ENCODE data around the gene SAP25.
A peak's percentile ranks its signal among the peaks of the same experiment; 100 is the strongest.

Gene SAP25

DNA sequence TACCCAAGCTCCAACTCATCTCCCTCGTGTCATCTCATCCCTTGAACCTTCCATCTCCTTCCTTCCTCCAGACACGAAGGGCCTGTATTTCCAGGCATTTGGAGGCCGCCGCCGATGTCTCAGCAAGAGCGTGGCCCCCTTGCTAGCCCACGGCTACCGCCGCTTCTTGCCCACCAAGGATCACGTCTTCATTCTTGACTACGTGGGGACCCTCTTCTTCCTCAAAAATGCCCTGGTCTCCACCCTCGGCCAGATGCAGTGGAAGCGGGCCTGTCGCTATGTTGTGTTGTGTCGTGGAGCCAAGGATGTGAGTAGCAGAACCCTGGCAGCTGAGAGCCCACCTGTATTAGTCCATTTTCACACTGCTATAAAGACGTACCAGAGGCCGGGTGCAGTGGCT lies 17.9 kb upstream of the SAP25 start:
- no peak for DNase-seq

DNA sequence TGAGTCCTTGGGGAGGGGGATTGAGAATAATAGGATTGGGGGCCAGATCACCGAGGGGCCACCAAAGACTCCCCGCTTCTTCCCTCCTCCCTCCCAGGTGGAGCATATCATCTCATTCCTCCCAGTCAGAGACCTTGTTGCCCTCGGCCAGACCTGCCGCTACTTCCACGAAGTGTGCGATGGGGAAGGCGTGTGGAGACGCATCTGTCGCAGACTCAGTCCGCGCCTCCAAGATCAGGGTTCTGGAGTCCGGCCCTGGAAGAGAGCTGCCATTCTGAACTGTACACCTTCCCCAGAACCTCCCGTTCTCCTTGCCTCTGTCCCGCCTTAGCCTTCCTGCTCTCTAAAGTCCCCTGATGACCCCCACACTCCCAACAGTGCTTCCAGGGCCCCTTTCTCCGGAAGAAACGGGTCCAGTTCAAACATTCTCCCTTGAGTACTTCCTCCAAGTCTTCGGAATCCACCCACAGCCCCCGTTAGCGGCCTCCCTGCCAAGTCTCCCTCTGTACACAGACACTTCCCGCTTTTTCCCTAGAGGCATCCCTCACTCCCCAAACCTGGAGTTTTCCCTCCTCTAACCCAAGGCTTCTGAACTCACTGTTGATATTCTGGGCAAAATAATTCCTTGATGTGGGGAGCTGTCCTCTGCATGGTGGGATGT lies 16.5 kb upstream of the SAP25 start:
- DNase-seq, result no peak

DNA sequence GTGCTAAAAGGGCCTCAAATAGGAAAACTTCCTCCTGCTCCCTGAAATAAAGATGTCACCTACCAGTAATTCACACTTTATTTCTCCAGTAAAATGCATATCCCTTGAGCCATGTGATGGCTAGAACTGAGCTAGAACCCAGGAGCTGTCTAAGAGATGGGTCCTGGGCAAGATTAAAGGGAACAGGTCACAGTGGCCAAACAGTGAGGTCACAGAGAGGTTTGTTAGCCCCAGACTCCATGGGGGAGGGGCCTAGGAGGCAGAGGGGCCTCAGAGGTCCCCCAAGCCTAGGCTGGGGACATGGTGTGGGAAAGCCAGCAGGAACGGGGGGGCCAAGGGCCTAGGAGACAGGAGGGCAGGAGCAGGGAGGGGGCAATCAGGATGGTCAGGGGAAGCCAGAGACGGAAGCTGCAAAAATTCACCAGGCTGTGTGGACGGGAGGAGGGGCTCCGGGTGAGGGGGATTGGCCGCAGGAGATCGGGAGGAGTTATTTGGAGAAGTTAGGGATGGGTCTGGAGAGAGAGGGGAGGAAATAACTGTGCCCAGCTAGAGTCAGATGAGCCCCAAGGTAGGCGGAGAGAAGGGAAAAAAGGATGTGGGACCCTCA lies 15.7 kb upstream of the SAP25 start:
- no peak for DNase-seq

DNA sequence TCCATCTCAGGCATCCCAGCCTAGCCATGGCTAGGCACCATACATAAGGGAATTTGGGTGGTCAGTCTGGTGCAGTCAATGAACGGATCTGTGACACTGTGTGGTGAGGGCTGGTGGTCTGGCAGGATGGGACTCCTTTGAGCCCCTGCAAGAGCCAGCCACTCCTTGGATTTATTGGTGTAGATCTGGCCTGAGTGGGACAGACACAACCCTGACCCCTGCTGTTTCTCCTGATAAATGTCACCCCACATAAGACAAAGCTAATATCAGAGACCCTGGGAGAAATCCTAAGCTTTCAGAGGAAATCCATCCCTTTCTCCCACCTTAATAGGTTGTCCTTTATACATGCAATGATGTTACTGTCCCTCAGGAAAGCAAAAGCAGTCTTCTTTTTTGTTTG lies 14.7 kb upstream of the SAP25 start:
- DNase-seq, result peak in 1 of 2 experiments; percentile 42

DNA sequence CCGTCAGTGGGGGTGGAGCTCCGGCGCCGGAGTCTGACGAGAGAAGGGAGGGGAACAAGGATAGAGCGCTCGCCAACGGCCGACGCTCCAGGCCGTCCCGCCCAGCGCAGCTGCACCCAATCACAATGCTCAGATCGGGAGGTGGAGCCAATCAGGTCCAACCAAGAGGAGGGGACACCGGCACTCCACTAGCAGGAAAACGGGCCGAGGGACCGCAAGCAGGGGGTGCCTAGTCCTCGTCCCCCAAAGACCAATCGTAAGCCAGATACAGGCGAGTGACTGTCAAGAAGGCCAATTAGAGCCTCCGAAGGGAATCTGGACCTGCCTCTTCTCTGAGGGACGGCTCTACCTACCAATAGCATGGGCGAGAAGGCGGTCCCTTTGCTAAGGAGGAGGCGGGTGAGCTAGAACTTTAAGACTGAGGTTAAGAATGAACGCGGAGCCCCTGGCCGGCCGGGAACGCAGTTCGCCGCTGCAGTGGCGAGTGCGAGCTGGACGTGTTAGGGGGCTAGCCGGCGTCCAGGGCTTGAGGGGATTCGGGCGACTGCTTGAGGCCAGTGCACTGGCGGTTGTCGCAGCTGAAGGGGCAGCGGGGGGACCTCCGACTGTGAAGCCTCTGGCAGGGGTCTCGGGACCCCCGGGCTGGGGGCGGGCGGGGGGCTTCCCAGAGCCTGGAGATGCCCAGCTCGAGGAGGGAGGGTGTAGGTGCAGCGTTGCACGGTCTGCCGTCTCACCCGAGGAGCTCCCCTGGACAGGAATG lies 12.7 kb upstream of the SAP25 start, which contains the start of gene FBXO24:
FBXO24 (plus strand) TSS at position 63 of the 760 bp plus-strand sequence; CDS start at position 361, 298 bp downstream.
- DNase-seq, result peak; percentile 99

DNA sequence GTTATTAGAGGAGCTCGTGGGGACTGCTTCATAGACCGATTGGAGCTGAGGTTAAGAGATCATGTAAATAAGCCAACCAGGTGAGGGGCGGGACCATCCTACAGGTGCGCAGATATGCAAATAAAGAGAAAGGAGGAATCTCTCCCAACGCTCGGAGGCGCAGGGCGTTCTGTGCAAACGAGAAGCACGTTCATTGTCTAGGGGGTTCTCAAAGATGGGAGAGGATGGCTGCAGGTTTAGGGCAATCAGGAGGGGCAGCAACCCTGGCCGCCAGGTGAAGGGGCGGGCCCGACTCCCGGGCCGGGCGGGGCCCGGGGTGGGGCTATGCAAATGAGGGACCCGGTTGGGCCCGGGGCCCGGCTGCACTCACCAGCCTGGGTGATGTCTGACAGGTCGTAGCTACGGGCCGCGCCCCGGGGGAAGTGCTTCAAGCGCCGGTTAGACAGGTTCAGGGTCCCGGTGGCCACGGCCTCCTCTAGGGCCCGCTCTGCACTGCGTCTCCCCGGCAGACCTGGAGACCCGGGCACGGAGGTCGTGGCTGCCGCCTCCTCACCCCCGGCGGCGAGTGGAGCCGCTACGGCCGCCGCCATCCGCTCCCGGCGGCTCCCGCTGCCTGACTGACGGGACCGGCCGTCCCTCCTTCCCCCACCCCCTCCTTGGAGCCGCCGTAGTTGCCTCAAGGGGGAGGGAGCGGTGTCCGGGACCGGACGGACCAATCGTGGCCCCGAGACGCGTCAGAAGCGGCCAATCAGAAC lies 12.0 kb upstream of the SAP25 start, which contains the start of gene LRCH4:
LRCH4 (minus strand) TSS at position 619 of the 755 bp plus-strand sequence; CDS start at position 590, 29 bp downstream.
- DNase-seq, result peak in 1 of 2 experiments; percentile 36

DNA sequence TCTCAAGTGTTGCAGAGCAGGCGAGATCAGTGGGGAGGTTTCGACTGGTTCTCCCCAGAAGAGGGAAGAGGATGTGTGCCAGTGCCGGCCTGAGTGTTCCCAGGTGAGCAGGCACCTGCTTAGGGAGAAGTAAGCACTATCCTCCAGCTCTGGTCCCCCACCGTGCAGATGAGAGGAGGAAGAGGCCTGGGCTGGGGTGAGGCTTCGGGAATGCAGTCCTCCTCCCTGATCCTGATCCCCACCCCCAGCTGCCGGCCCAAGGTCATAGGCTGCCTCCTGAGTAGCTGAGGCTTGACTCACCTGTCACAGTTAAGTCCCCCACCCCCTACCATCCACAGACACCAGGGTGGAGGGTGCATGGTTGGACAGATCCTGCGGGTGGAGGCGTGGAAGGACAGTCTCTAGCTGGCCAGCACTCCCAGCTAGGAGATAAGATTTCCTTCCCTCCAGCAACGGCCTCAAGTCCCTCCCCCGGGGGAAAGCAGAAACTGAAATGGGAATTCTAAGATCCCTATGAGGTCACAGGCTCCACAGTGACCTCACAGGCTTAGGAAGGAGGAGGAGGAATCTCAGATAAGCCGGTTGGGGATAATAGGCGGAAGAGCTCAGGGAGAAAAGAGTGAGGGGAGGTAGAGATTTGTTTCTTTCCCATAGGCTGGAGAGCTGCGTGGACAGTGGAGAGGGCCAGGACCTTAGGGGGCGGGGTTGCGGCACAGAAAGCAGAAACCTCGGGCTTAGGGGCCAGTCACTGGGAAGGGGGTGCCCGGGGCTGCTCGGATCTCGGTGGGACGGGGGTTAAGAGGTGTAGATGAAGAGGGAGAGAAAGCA lies 11.2 kb upstream of the SAP25 start:
- DNase-seq, result peak in 1 of 2 experiments; percentile 20

DNA sequence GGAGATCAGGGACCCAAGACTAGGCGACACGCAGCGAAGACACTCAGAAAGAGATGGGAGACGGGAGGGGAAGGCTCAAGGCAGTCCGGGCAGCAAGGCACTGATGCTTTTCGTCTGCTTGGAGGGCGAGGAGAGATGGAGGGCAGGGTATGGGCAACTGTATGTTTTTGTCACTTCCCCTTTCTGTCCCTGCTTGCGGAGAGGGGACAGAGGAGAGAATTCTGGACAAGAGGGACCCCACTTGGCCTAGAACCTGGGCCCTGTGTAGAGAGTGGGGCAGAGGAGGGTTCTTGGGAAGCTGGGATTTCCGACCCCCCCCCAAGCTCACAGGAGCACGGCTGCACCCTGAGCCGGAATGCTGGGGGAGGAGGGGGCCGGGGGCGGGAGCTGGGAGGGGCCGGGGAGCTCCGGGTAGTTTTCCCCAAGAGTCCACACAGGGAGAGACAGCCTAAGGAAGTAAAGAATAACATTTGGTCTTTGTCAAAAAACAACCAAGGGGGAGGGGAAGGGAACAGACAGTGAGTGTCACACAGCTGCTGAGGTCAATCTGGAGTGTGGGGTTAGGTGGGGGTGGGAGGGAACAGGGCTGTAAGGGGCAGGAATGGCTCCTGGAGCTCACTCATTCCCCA lies 10.5 kb upstream of the SAP25 start:
- DNase-seq, result peak; percentile 16 to 43

DNA sequence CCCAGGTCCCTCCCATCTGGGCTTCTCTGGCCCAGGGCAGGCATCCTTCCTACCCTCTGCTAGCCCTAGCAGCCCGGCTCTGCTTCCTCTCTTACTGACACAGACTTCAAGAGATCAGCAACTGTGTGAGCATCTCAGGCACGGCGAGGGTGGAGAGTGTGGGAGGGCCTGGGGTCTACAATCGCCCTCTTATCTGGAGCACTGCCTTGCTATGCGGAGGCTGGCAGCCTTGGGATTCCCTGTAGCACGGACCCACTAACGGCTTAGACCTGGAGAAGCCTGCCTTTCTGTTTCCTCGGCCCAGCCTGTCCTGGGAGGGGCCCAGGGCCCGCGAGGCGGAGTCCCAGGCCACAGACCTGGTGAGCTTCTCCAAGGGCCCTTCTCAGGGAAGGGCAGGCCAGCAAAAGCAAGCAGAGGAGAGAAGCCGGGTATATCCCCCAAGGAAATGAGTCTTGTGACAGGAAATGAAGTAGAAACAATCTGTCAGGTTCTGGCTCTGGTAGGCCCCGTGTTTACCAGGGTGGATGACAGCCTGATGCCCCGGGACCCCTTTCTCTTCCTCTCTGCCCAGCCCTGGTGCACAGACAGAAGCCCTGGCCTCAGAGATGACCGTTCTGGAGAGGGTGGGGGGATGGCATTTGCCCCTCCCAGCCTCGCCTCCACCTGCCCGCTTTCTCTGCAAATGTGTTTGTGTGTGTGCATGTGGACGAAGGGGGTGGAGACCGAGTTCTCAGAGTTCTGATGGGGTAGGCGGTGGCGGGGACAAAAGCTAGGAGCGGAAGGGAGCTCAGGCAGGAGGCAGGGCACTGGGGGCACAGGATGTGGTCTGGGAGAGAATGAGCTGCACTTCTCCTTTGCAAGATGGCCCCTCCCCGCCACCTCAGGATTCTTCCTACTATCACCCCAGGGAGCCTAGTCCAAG lies 9.7 kb upstream of the SAP25 start:
- DNase-seq, result no peak

DNA sequence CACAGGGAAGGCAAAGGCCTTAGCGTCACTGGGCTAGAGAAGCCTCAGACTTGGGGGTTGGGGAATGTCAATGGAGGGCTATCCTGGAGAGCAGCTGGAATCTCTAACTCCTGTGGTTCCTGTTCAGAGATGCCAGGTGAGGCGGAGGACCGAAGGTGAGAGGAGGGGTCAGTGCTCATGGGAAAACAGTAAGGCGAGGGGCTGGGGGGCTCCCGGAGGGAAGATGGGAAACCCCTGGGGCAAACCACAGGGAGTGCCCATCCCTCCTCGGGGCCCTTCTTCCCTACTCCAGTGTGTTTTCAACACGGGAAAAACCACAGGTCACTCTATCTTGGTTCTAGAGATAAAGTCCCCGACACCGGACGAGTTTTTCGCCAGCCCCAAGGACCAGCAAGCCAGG lies 8.9 kb upstream of the SAP25 start:
- DNase-seq, result no peak

DNA sequence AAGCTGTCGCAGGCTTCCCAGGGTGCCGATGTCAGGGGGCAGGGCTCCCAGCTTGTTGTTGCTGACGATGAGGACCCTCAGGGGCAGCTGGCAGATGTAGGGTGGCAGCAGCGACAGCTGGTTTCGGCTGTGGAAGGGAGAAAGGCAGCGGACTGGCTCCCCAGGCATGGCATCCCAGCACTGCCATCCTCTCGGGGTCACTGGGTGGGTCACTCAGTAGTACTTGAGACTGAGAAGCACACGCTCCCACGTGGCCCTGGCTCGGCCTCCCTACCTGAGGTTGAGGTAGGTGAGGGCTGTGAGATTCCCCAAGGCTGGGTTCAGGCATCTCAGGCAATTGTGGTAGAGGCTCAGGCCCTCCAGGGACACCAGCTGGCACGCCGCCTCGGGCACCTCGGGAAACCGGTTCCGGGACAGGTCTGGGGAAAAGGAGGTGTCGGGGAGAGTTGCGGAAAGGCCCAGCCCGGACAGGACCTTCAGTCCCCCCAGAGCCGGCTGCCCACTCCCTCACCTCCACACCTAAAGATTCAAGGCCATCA lies 8.4 kb upstream of the SAP25 start:
- DNase-seq, result peak in 1 of 2 experiments; percentile 23

DNA sequence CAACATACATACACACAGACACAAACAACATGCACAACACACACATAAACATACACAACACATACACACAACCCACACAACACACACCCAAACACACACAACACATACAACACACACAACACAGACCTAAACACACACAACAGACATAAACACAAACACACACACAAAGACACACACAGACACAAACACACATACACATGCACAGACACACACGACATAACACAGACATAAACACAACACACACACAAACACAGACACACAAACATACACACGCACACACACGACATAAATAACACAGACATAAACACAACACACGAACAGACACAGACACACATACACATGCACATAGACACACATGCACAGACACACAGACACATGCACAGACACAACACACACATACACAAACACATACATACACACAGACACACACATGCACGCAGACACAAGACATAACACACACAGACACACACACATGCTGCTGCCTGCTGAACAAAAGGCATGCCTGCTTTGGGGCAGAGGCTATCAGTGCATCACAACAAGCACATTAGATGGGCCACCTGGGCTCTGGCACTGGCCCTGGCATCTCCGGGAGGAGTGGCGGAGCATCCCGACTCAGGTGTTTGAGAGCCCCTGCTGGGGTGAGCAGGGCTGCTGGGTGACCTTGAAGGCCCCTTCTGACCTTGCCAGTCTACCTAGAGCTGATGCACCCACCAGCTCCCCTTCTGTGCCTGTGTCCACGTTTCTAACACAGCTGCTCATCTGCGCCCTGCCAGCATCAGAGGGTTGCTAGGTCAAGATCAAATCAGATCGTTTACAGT lies 7.0 kb upstream of the SAP25 start:
- no peak for DNase-seq

DNA sequence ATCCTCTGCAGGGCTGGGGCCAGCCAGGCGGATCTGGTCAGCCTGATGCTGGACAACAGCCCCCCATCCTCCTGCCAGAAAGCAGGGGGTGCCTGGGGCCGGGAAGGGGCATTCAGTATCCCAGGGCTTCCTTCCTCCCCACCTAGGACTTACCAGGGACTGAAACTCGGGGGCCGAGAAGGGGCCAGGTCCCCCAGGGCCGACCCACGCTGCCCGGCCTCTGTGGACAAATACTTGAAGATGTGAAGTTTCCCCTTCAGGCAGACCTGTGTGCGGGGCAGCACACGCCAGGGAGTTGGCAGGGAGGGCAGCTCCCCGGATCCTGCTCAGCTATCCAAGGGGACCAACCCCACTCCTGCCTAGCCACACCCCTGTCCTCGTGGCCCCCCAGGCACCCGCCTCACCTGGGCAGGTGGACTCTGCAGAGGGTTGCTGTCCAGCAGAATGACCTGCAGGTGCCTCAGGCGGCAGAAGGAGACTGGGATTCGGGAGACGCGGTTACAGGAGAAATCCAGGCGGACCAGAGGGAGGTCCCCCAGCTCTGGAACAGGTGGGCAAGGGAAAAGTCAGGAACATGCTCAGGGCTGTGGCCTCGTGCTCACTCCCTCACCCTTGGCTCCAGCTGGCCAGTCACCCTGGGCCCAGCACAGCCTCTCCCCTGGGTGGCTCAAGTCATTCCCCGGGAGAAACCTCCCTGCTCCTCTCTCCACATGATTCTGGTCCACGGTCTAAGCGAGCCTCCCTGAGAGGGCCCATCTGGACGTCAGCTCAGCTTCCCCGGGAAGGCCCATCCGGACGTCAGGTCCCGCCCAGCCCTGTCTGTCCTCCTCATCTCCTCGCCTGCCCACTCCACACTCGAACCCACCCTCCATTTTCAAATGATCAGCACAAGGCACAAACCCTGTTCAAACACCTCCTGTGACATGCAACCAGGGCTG lies 4.8 kb upstream of the SAP25 start:
- DNase-seq, result no peak

DNA sequence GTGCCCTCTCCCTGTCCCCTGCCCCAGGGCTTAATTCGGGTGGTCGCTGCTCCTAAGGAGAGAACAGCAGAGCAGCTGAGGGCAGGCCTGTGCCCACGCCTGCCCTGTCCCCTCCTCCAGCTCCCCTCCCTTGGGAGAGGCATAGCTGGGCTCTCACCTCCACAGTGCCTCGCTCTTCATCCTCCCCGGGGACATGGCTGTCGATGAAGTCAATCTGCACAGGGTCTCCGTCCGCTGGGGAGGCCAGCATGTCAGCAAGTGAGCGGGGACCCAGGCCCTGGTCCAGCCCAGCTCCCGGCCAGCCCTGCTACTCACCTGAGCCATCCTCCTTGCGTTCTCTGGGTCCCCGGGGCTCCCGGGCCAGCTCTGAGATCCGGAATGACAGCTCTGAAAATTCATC lies 3.8 kb upstream of the SAP25 start:
- DNase-seq, result no peak

DNA sequence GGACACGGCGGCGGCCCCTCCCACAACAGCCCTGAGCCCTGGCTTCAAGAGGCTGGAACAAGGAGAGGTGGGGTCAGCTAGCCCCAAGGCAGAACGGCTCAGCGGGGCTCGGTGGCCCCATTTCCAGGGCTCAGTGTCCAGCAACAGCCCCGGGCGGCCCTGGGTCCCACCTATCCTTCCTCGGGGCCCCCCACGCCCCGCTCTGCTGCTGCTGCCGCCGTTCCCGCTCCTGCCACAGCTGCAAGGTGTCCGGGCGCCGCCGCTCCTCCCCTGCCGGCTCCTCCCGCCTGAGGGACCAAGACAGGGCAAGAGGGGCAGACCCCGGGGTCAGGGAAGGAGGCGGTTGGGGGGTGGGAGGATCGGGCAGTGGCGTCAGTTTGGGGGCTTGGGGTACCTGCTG lies 3.4 kb upstream of the SAP25 start:
- DNase-seq, result no peak

DNA sequence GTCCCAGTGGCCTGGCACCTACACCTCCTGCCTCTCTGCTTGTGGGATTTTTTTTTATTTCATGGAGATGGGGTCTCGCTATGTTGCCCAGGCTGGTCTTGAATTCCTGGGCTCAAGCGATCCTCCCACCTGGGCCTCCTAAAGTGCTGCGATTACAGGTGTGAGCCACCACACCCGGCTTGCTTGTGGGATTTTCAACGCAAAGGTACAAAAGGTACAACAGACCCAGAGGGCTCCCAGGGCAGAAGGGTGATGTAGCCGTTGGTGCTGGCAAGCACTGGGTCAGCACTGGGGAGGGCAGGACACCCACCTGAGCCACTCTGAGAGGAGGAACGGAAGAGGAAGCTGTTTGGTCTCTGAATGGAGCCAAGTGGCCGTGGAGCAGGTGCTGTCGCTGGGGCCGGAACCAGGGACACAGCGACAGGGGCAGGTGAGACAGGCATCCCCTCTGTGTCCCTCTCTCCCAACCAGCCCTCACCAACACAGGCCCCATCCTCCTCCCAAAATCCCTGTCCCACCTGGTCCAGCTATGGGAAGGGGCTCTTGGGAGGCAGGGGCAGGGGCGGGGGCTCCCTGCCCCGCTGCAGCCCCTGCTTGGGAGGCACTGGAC lies 2.8 kb upstream of the SAP25 start:
- no peak for DNase-seq

DNA sequence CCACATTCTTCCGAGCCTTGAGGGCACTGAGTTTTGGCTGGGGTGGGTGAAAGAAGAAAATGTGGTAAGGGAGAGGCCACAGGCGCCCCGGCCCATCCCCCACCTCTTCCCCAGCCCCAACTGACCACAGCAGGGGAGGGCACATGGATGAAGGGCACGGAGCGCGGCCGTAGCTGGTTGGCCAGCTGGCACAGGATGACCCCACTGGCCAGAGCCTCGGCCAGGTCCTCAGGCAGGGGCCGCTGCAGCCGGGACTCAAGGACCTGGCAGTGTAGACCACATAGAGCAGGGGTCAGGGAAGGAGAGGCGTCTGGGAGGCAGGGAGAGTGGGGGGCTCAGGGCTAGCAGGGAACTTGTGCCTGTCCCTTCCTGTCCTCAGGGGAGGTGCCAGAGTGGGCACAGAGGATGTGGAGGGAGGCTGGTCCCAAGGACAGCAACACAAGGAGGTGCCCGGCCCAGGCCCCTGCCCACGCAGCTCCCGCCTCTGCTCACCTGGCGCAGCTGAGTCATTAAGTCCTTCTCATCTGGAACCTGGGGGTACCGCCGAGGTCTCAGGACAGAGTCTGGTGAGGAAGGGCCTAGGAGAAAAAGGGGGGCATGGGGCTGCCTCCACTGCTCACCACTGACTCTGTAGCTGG lies 2.2 kb upstream of the SAP25 start:
- no peak for DNase-seq
